ENCODE results near the gene DIAPH3. TPM values are rescaled to one million over a fixed set of nuclear protein-coding genes. Genes with fewer than 3 reads are reported as not detected.

The DIAPH3 gene
- polyA plus RNA-seq, 1 donor from 2014 or later: 0.37 TPM

- Histone ChIP-seq H3K27me3 (ENCODE audit: insufficient read depth, low read depth, low read length) (no peaks in the 10 kb centered on the region), H3K9ac (ENCODE audit: low read length) (no peak overlapping the region), H3K79me2 (replicated peaks; ENCODE audit: insufficient read depth, low read length) (no peaks in the 10 kb centered on the region), H3K4me3 (ENCODE audit: low read length) (no peak overlapping the region), H3K36me3 (ENCODE audit: insufficient read depth, low read length) (no peaks in the 10 kb centered on the region), H3K9me3 (ENCODE audit: low read length) (no peaks in the 10 kb centered on the region), H3K4me2 (ENCODE audit: low read length) (no peak overlapping the region), H3K9me2 (ENCODE audit: insufficient read depth, low read length) (no peaks in the 10 kb centered on the region), H3F3A (ENCODE audit: insufficient read depth, low read length, poor library complexity, severe bottlenecking) (peaks cover 3% of the 10 kb centered on the region), H4K20me1 (ENCODE audit: insufficient read depth) (no peaks in the 10 kb centered on the region), H3K27ac (ENCODE audit: low read length) (no peak overlapping the region), H2AFZ (ENCODE audit: low read depth, low read length) (no peak overlapping the region)
- TF ChIP-seq CTCF (IDR thresholded peaks at IDR 0.05; ENCODE audit: poor library complexity, severe bottlenecking) (no peak), POLR2AphosphoS5 (IDR thresholded peaks at IDR 0.05) (no peak), TAF1 (IDR thresholded peaks at IDR 0.05; ENCODE audit: low read depth) (no peak), SMC3 (conservative IDR thresholded peaks at IDR 0.05; ENCODE audit: poor library complexity) (no peak)
These were observed 417.3 kb downstream of the DIAPH3 start for GRCh38 chr13:59746291-59746962.

- H4K20me1 ChIP-seq (ENCODE audit: insufficient read depth): no peaks in the 10 kb centered on the region
- no peaks in the 10 kb centered on the region for H3K36me3 ChIP-seq (ENCODE audit: insufficient read depth, low read length)
- H2AFZ ChIP-seq (ENCODE audit: low read depth, low read length): no peak overlapping the region
- H3K4me3 ChIP-seq (ENCODE audit: low read length): no peak overlapping the region
- TF ChIP-seq POLR2AphosphoS5 (IDR thresholded peaks at IDR 0.05) (no peak), SMC3 (conservative IDR thresholded peaks at IDR 0.05; ENCODE audit: poor library complexity) (no peak), RAD21 (conservative IDR thresholded peaks at IDR 0.05) (no peak), EP300 (conservative IDR thresholded peaks at IDR 0.05; ENCODE audit: poor library complexity, severe bottlenecking) (no peak), REST (IDR thresholded peaks at IDR 0.05; ENCODE audit: borderline replicate concordance) (no peak)
- no peaks in the 10 kb centered on the region for H3K9me3 ChIP-seq (ENCODE audit: low read length)
- no peak overlapping the region for H3K4me2 ChIP-seq (ENCODE audit: low read length)
- peaks cover 3% of the 10 kb centered on the region for H3F3A ChIP-seq (ENCODE audit: insufficient read depth, low read length, poor library complexity, severe bottlenecking)
- no peaks in the 10 kb centered on the region for H3K9me2 ChIP-seq (ENCODE audit: insufficient read depth, low read length)
- no peak overlapping the region for H3K9ac ChIP-seq (ENCODE audit: low read length)
- H3K27me3 ChIP-seq (ENCODE audit: insufficient read depth, low read depth, low read length): no peaks in the 10 kb centered on the region
- no peaks in the 10 kb centered on the region for H3K79me2 ChIP-seq (replicated peaks; ENCODE audit: insufficient read depth, low read length)
- no peak overlapping the region for H3K27ac ChIP-seq (ENCODE audit: low read length)
These were observed 418.3 kb downstream of the DIAPH3 start for GRCh38 chr13:59745392-59745788.

GRCh38 chr13:59744747-59745391 is 418.9 kb downstream of the DIAPH3 start:
- Histone ChIP-seq H2AFZ (ENCODE audit: low read depth, low read length) (no peak overlapping the region), H3K79me2 (replicated peaks; ENCODE audit: insufficient read depth, low read length) (no peaks in the 10 kb centered on the region)

More at GRCh38 chr13:59744747-59745391, 418.9 kb downstream of the DIAPH3 start:
- no peak overlapping the region for H3K4me2 ChIP-seq (ENCODE audit: low read length)
- no peaks in the 10 kb centered on the region for H3F3A ChIP-seq (ENCODE audit: insufficient read depth, low read length, poor library complexity, severe bottlenecking)
- H3K27ac ChIP-seq (ENCODE audit: low read length): no peak overlapping the region
- H3K4me3 ChIP-seq (ENCODE audit: low read length): no peak overlapping the region
- no peaks in the 10 kb centered on the region for H3K9me3 ChIP-seq (ENCODE audit: low read length)
- TF ChIP-seq MXI1 (conservative IDR thresholded peaks at IDR 0.05; ENCODE audit: poor library complexity, severe bottlenecking) (no peak), TAF1 (IDR thresholded peaks at IDR 0.05; ENCODE audit: low read depth) (no peak), POLR2AphosphoS5 (IDR thresholded peaks at IDR 0.05) (no peak), EZH2 (IDR thresholded peaks at IDR 0.05; ENCODE audit: borderline replicate concordance, insufficient read depth, low read length, poor library complexity, severe bottlenecking) (no peak), SMC3 (conservative IDR thresholded peaks at IDR 0.05; ENCODE audit: poor library complexity) (no peak), CTCF (IDR thresholded peaks at IDR 0.05; ENCODE audit: poor library complexity, severe bottlenecking) (no peak), EP300 (conservative IDR thresholded peaks at IDR 0.05; ENCODE audit: poor library complexity, severe bottlenecking) (no peak)
- no peak overlapping the region for H3K9ac ChIP-seq (ENCODE audit: low read length)
- H3K9me2 ChIP-seq (ENCODE audit: insufficient read depth, low read length): no peaks in the 10 kb centered on the region
- no peaks in the 10 kb centered on the region for H3K27me3 ChIP-seq (ENCODE audit: insufficient read depth, low read depth, low read length)
- no peaks in the 10 kb centered on the region for H4K20me1 ChIP-seq (ENCODE audit: insufficient read depth)
- H3K36me3 ChIP-seq (ENCODE audit: insufficient read depth, low read length): no peaks in the 10 kb centered on the region
